ENCODE measurements around the gene PRKD2.
"Not testable (repeated sequence)": the region's sequence is repeated elsewhere in the genome, so short reads cannot be mapped to it uniquely, and the experiment has no call there.

PRKD2 gene

DNA sequence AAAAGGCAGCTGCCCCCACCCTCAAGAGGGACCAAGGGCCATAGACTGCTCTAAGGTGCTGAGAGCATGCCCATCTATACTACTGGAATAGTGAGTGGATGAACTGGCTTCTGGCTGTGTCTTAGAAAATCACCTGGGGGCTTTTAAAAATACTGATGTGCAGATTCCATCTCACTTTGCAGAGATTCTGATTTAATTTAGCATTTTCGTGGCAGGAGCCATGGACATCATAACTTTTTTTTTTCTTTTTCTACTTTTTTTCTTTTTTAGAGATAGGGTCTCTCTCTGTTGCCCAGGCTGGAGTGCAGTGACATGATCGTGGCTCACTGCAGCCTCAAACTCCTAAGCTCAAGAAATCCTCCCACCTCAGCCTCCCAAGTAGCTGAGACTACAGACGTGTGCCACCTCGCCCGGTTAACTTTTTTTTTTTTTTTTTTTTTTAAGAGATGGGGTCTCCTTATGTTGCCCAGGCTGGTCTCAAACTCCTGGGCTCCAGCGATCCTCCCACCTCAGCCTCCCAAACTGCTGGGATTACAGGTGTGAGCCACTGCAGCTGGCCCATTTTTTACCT is 4.1 kb downstream of the PRKD2 start:
- not testable (repeated sequence) for DNase-seq (ENCODE audit: low read depth in 1 of 2, low spot score in 1 of 2)

DNA sequence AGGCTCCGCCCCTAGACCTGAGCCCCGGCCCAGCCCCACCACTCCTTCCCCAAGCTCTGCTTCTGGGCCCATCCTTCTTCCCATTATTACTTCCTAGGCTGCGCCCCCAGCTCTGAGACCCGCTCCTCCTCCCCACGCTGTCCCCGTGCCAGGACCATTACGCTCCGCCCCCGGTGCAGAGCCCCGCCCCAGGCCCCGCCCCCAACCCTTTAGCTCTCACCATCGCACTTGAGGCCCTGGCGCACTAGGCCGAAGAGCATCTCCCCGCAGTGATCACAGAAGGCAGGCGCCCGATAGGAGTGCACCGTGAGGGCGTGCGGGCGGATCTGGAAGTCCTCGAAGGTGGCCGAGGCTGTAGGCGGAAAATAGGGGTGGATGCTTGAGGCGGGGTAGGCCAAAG is 6.2 kb downstream of the PRKD2 start:
- no peak for DNase-seq (ENCODE audit: low read depth in 1 of 2, low spot score in 1 of 2)

DNA sequence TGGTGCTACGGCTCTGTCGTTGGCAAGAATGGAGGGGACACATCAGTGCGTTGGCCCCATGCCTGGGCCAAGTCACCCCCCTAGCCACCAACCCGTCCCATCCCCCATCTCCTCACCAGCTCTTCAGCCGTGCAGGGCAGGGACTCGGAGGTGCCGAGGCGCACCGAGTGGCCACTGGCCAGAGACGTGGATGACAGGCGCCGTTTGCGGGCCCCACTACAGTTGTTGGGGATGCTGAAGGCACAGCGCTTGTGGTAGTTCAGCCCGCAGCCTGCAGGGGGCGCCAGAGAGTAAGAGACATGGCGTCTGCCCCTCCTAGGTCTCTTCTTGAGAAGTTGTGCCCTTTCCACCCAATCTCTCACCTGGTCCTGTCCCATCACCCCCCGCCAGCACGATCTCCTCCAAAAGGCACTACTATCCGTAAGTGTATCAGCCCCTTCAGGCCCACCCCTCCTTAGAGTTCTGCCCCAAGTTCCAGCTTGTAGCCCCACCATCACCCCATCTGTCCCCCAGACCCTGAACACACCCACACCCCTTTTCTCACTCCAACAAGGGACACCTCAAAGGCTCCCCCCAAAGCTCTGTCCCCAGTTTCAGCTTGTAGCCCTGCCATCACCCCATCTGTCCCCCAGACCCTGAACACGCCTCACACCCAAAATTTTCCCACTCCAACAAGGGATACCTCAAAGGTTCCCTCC is 12.4 kb downstream of the PRKD2 start:
- peak; percentile 73 to 85 for DNase-seq (ENCODE audit: low read depth in 1 of 2, low spot score in 1 of 2)

DNA sequence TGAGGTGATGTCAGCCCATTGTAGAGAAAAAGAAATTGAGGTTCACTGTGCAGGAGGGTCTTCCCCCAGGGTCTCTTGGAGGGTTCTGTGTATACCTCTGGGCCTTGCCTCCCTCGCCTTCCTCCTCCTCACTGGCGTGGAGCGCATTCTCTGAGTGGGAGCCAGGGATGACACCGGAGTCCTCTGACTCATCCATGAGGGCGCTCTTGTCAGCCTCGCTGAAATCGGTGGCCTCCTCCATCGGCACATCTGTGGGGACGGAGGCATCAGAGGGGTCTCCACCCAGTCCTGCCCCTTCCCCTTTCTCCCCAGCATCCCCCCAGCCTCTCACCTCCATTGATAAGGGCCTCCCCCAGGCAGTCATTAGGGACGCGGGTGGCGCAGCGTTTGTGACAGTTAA is 16.2 kb downstream of the PRKD2 start:
- DNase-seq (ENCODE audit: low read depth in 1 of 2, low spot score in 1 of 2), result no peak

DNA sequence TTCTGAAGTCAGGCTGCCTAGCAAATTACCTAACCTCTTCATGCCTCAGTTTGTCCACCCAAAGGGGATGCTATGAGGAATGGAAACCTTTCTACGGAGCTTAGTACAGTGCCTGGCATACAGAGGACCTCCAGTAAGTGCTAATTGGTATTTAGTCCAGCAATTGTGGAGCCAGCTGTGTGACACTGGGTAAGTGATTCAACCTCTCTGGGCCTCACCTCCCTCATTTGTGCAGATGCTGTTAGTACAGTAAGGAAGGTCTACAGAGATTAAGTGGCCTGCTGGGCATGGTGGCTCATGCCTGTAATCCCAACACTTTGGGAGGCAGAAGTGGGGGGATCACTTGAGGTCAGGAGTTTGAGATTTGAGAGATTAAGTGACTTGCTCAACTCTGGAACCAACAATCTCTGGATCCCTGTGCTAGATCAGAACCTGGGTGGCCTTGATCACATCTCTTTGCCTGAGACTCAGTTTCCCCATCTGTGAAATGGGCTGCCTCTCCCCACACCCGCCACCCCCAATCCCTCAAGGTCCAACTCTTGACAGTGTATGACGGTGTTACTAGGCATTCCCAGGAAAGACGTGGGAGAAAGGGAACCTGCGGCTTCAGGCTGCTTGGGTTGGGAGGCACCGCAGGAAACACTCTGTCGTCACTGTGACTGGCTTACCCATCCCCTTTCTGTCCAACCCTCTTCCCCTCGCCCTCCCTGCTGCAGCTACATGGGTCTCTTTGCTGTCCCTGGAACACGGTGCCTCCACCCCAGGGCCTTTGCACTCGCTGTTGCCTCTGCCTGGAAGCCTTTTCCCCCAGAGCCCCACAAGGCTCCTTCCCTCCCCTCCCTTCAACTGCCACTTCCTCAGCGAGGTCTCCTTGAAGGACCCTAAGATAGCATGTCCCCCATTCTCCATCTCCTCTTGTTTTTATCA is 18.3 kb downstream of the PRKD2 start:
- DNase-seq (ENCODE audit: low read depth in 1 of 2, low spot score in 1 of 2), result no peak

DNA sequence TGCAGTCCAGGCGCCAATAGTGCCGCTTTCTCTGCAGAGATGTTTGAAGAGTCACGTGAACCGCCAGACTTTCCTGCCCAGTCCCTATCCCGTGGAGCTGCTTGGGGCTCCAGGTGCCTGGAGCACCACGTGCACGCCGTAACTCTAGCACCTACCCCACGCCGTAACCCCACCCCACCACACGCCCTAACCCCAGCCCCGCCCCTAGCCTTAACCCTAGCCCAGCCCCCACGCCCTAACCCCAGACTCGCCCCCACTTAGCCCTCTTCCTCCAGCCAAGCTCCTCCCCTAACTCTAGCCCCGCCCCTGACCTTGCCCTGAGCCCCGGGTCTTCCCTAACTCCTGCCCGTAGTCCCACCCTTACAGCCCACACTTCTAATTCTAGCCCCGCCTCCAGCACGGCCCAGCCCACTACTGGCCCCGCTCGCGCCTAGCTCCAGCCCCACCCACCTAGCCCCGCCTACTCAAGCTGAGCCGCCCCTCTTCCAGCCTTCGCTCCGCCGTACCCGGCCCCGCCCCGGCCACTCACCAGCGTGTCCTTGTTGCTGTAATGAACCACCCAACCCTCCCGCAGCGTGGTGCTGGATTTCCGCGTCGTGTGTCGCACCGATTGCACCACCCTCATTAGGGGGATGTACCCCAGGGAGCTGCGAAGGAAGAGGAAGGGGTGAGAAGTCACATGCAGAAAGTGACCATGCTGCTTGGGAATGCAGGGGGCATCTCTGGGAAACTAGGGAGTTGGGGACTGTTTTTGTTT is 19.5 kb downstream of the PRKD2 start:
- DNase-seq (ENCODE audit: low read depth in 1 of 2, low spot score in 1 of 2), result no peak

DNA sequence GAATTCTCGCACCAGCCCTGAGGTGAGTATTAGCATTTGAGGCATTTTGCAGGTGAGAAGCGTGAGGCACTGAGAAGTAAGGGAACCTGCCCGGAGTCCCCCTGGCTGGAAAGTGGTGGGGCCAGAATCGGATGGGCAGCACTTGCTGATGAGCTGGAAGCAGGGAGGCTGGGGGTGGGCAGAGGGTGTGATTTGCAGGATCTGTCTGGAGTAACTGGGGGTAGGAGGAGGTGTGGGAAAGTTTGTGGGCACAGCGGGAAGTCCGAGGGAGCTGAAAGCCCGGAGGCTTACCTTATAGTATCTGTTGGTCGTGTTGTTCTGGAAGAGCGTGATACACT is 20.1 kb downstream of the PRKD2 start:
- no peak for DNase-seq (ENCODE audit: low read depth in 1 of 2, low spot score in 1 of 2)

DNA sequence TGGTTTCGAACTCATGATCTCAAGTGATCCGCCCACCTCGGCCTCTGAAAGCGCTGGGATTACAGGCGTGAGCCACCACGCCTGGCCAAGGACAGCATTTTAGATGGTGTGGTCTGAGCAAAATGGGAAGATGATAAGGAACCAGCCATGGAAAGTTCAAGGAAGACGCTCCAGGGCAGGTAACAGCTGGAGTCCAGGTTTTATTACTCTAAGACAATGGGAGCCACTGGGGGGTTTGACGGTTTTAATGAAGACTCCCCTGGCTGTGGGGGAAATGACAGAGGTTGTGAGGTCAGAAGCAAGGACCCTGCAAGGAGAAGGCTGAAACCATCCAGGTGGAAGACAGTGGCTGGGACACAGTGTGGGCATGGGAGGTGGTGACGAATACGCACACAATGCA is 20.9 kb downstream of the PRKD2 start:
- DNase-seq (ENCODE audit: low read depth in 1 of 2, low spot score in 1 of 2), result no peak

DNA sequence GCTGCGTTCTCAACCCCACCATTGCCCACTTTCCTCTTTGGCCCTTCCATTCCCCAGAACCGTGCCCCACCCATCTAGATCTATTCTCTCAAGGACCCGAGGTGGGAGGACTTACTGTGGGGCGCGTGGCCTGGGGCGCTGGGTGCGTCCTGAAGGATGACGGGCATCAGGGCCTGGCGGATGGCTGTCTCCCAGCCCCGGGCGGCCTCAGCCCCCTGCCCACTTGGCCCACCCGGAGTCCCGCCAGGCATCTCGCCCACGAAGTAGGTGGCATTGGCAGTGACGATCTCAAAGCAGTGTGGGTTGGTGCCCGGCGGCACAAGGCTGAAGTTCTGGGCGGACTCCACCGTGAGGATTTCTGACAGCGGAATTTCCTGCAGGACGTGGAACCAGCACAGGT is 23.2 kb downstream of the PRKD2 start:
- DNase-seq (ENCODE audit: low read depth in 1 of 2, low spot score in 1 of 2), result no peak

DNA sequence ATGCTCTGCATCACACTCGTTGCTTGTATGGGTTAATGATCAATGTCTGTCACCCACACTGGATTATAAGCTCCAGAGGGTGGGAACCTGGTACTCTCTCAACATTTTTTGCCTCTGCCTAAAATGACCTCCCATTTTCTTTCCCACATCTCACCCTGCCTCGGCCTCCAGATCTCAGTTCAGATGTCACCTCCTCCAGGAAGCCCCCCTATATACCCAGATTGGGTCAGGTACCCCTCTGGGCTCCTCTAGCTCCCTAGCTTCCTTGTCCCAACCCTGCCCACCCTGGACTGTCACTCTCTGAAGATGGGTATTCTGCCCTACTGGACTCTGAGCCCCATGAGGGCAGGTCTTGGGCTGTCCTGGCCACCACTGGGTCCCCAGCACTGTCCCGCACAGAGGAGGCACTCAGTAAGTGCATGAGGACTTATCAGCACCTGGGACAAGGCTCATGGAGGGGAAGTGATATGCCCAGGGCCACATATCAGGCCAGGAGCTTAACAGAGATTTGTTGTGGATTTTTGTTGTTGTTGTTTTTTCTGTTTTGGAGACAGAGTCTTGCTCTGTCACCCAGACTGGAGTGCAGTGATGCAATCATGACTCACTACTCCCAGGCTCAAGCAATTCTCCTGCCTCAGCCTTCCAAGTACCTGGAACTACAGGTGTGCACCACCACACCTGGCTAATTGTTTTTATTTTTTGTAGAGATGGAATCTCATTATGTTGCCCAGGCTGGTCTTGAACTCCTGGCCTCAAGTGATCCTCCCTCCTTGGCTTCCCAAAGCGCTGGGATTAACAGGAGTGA is 23.8 kb downstream of the PRKD2 start:
- DNase-seq (ENCODE audit: low read depth in 1 of 2, low spot score in 1 of 2), result no peak

DNA sequence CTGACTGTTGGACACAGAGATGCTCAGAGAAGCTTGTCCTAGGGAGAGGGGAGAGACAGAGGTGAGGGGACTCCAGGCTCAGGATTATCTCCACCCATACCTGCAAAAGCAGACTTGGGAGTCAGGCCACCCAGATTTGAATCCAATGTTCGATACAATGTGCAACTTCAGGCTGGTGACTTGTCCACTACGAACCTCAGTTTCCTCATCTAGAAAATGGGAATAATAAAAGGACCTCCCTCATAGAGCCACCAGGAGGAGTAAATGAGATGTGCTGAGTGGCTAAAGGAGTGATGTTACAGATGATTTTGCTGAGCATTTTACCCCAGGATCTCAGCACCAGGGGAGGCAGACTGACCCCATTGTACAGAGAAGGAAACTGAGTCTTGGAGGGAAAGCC is 25.0 kb downstream of the PRKD2 start:
- no peak for DNase-seq (ENCODE audit: low read depth in 1 of 2, low spot score in 1 of 2)

DNA sequence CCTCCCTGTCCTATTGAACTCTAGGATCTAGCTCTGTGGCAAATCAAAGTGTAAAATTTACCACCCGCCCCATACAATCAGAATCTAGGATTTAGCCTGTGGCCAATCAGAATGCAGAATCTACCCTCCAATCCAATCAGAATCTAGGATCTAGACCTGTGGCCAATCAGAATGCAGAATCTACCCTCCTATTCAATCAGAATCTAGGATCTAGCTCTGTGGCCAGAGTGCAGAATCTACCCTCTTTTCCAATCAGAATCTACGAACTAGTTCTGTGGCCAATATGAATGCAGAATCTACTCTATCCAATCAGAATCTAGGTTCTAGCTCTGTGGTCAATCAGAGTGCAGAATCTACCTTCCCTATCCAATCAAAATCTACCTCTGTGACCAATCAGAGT is 25.8 kb downstream of the PRKD2 start:
- DNase-seq (ENCODE audit: low read depth in 1 of 2, low spot score in 1 of 2), result no peak

DNA sequence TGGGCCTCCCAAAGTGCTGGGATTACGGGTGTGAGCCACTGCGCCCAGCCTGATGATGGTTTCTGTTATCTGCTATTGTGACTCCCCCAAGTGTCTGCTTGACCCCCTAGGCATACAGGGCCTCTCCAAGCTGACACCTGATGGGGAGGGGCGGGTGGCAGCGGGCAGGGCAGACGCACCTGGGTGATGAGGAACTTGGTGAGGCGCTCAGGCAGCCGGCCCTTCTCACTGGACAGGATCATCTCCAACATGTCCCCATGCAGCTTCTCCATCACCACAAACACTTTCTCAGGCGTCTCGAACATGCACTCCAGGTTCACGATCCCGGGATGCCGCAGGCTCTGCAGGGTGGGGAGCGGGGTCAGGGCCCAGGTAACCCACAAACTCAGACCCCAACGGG is 27.6 kb downstream of the PRKD2 start:
- DNase-seq (ENCODE audit: low read depth in 1 of 2, low spot score in 1 of 2), result no peak

DNA sequence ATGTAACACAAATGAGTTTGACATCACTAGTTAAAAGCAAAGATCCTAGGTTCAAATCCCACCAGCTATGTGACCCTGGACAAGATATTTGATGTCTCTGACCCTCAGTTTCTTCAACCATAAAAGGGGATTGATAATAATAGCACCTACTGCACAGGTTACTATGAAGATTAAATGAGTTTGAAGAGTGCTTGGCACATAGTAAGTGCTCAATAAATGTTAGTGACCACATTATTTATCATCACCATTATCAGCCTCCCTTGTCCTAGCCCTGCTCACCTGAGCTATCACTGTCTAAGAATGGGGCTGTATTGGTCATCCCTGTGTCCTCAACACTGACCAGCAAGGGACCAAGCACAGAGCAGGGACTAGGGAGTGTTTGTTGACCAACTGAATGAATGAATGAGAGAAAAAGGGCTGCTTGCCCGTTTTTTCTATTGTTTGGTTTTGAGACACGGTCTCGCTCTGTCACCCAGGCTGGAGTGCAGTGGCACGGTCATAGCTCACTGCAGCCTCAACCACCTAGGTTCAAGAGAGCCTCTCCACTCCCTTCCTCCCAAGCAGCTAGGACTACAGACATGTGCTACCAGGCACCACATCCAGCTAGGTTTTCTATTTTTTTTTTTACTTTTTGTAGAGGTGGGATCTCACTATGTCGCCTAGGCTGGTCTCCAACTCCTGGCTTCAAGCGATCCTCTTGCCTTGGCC is 29.3 kb downstream of the PRKD2 start:
- DNase-seq (ENCODE audit: low read depth in 1 of 2, low spot score in 1 of 2), result no peak

DNA sequence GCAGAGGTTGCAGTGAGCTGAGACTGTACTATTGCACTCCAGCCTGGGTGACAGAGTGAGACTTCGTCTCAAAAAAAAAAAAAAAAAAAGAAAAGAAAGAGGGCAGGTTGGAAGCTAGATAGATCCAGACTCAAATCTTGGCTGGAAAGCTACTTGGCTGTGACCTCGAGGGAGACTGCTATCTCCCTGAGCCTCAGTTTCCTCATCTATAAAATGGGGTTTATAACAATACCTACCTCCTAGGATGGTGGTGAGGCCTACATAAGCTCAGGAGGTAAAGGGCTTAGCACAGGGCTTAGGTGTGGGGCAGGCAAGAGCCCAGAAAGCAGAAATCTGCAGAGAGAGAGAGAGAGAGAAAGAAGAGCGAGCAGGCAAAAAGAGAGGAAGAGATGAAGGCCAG is 31.7 kb downstream of the PRKD2 start:
- no peak for DNase-seq (ENCODE audit: low read depth in 1 of 2, low spot score in 1 of 2)

DNA sequence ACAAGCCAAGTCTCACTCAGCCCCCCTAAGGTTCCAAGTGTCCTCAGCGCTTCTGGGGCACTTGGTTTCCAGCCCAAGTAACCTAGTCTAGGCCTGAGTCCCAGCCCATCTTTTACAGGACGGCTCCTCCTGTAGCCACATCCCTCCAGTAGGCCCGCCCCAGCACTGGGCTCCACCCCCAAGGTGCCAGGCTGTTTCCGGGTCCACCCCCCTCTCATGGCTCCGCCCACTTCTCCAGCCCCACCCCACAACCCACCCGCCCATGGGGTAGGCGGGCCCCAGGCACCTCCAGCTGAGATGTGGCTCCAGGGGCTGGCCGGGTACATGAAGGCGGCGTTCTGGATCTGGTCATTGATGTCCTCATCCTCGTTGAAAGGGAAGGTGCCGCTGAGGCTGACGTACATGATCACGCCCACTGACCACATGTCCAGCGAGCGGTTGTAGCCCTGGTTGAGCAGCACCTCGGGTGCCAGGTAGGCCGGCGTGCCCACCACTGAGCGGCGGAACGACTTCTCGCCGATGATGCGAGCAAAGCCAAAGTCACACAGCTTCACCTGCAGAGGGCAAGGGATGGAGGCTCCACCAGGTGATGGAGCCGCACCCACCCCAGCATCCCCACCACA is 38.7 kb downstream of the PRKD2 start:
- peak; percentile 26 to 48 for DNase-seq (ENCODE audit: low read depth in 1 of 2, low spot score in 1 of 2)

DNA sequence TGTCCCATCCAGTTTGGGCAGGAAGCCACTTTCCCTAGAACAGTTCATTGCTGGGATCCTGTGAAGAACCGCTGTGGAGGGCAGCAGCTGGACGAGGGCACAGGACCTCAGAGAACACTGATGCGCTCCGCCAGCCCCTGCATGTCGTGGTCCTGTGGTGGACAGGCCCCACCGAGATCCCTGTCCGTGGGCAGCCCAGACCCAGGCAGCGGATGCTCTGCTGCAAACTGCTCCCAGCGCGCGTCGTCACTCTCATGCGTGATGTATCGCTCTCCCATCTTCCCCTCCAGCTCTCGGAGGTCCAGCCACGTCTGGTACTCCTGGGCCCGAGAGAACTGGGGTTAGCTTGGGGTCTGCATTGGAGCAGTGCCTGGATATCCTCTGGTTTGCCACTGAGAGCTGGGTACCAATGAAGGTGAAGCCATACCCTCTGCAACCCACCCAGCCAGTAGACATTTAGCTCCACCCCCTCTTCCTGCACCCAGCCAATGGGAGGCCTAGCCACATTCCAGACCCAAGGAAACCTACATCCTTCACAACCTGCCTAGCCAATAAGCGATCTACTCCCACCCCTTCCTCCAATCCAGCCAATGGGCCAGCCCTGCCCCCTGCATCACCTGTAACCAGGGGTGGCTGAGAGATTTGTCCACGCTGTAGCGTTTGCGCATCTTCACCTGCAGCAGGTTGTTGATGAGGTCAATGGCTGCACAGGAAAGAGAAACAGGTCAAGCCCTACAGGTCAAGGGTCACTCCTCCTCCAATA is 42.3 kb downstream of the PRKD2 start:
- DNase-seq (ENCODE audit: low read depth in 1 of 2, low spot score in 1 of 2), result no peak

DNA sequence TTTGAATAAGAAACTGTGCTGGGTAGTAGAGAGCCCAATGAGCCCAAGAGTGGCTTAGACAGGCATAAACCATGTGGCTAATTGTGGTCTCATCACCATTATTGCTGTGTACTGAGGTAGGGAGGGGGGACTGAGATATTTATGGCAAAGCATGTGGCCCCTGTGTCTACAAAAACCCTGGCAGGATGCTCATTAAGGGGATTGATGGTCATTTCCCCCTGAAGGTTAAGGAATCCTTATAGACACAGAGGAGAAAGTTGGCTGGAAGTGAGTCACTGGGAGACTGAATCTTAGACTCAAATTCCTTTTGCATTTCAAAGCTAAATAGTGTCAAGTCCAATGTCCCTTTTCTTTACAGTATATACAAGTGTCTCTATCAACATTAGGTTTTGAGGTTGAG is 46.1 kb downstream of the PRKD2 start:
- no peak for DNase-seq (ENCODE audit: low read depth in 1 of 2, low spot score in 1 of 2)

DNA sequence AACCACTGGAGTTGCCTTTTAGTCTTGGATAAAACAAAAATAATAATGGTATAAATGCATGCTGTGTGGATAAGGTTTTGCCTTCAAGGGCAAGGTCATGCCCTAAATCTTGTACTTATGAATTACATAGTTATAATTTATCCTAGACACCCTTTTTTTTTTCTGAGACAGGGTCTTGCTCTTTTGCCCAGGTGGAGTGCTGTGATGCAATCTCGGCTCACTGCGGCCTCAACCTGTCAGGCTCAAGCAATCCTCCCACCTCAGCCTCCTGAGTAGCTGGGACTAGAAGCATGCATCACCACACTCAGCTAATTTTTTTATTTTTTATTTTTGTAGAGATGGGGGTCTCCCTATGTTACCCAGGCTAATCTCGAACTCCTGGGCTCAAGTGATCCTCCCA is 48.3 kb downstream of the PRKD2 start:
- no peak for DNase-seq (ENCODE audit: low read depth in 1 of 2, low spot score in 1 of 2)

Measured in stimulated activated CD4-positive, alpha-beta T cell treated with anti-CD3 and anti-CD28 coated beads, Interleukin-15, amount 100 ng/mL, for 1 hour (primary cell).